Loucy (cell line): ENCODE measurements around the gene FOXD3.

Experiments
- H2AFZ ChIP-seq: fragments of 200-600 bp; sonication (generic); 2 replicates; pipeline ENCODE4 v1.6.0; 2016; ENCODE audit warnings: antibody characterized with exemption, mild to moderate bottlenecking, low read length, moderate library complexity
- H3F3A ChIP-seq: fragments of 200-600 bp; 2 replicates; pipeline ENCODE4 v1.6.0; 2016; ENCODE audit warnings: antibody characterized with exemption, low read depth, mild to moderate bottlenecking
- H3K27me3 ChIP-seq: fragments of 200-600 bp; sonication (generic); 2 replicates; pipeline ENCODE4 v1.6.1; 2014; ENCODE audit warnings: low read length, mild to moderate bottlenecking; ENCODE audit not compliant: insufficient read depth, poor library complexity, severe bottlenecking
- H3K36me3 ChIP-seq: fragments of 200-600 bp; sonication (generic); 2 replicates; pipeline ENCODE4 v1.6.1; 2016; ENCODE audit warnings: low read length; ENCODE audit not compliant: insufficient read depth
- H3K4me1 ChIP-seq: fragments of 200-600 bp; sonication (generic); 2 replicates; pipeline ENCODE4 v1.5.1; 2014; ENCODE audit warnings: low read length, mild to moderate bottlenecking; ENCODE audit not compliant: insufficient read depth, poor library complexity, severe bottlenecking
- H3K4me2 ChIP-seq: fragments of 200-600 bp; sonication (generic); 2 replicates; pipeline ENCODE4 v1.6.0; 2014; ENCODE audit warnings: antibody characterized with exemption, low read length, low read depth, mild to moderate bottlenecking; ENCODE audit not compliant: poor library complexity, severe bottlenecking
- H3K4me3 ChIP-seq: fragments of 200-600 bp; sonication (generic); 2 replicates; pipeline ENCODE4 v1.5.1; 2014; ENCODE audit warnings: low read length, mild to moderate bottlenecking, mixed read lengths; ENCODE audit not compliant: poor library complexity, severe bottlenecking
- H3K79me2 ChIP-seq: fragments of 200-600 bp; sonication (generic); 2 replicates; pipeline ENCODE4 v1.6.1; 2014; ENCODE audit warnings: low read length; ENCODE audit not compliant: insufficient read depth
- H3K9ac ChIP-seq: fragments of 200-600 bp; sonication (generic); 2 replicates; pipeline ENCODE4 v1.6.0; 2014; ENCODE audit warnings: mild to moderate bottlenecking, low read depth, low read length, moderate library complexity; ENCODE audit not compliant: poor library complexity, severe bottlenecking
- H3K9me2 ChIP-seq: fragments of 200-600 bp; sonication (generic); replicated peaks from 2 replicates; pipeline ENCODE4 v1.6.1; 2016; ENCODE audit warnings: low read depth, low read length, mixed read lengths
- H3K9me3 ChIP-seq: fragments of 200-600 bp; sonication (generic); 2 replicates; pipeline ENCODE4 v1.6.1; 2014; ENCODE audit warnings: mild to moderate bottlenecking, antibody characterized with exemption, low read length, low read depth; ENCODE audit not compliant: insufficient read depth
- H4K20me1 ChIP-seq: fragments of 200-600 bp; sonication (generic); 2 replicates; pipeline ENCODE4 v1.6.0; 2014; ENCODE audit warnings: antibody characterized with exemption, low read length, mild to moderate bottlenecking; ENCODE audit not compliant: insufficient read depth, poor library complexity, severe bottlenecking
- EZH2phosphoT487 ChIP-seq: fragments of 200-600 bp; IDR thresholded peaks from 2 replicates; pipeline ENCODE4 v1.6.1; 2018; ENCODE audit warnings: antibody characterized with exemption, mild to moderate bottlenecking, moderate library complexity, borderline replicate concordance
- TF ChIP-seq, protein P1 (sequence below): fragments of 200-600 bp; sonication (generic); conservative IDR thresholded peaks from 2 replicates; pipeline ENCODE4 v1.5.1; 2014; ENCODE audit warnings: mild to moderate bottlenecking, antibody characterized with exemption, low read length

Gene FOXD3

GRCh38 chr1:63328122-63328521 is 5.8 kb downstream of the FOXD3 start:
- Histone ChIP-seq H3K4me2 (no peak overlapping the region), H3K9me2 (no peaks in the 10 kb centered on the region), H3F3A (no peaks in the 10 kb centered on the region), H3K36me3 (no peaks in the 10 kb centered on the region), H3K27me3 (no peaks in the 10 kb centered on the region), H2AFZ (no peak overlapping the region), H3K79me2 (no peaks in the 10 kb centered on the region), H3K9ac (no peak overlapping the region), H3K4me3 (no peak overlapping the region), H3K9me3 (no peaks in the 10 kb centered on the region), H3K4me1 (no peaks in the 10 kb centered on the region), H4K20me1 (no peaks in the 10 kb centered on the region)
- TF ChIP-seq, protein P1, sequence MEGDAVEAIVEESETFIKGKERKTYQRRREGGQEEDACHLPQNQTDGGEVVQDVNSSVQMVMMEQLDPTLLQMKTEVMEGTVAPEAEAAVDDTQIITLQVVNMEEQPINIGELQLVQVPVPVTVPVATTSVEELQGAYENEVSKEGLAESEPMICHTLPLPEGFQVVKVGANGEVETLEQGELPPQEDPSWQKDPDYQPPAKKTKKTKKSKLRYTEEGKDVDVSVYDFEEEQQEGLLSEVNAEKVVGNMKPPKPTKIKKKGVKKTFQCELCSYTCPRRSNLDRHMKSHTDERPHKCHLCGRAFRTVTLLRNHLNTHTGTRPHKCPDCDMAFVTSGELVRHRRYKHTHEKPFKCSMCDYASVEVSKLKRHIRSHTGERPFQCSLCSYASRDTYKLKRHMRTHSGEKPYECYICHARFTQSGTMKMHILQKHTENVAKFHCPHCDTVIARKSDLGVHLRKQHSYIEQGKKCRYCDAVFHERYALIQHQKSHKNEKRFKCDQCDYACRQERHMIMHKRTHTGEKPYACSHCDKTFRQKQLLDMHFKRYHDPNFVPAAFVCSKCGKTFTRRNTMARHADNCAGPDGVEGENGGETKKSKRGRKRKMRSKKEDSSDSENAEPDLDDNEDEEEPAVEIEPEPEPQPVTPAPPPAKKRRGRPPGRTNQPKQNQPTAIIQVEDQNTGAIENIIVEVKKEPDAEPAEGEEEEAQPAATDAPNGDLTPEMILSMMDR, result no peak

- Histone ChIP-seq H4K20me1 (no peaks in the 10 kb centered on the region), H3K4me3 (no peak overlapping the region), H3K79me2 (no peaks in the 10 kb centered on the region), H3K9me3 (no peaks in the 10 kb centered on the region), H3F3A (no peaks in the 10 kb centered on the region), H3K9me2 (no peaks in the 10 kb centered on the region), H3K4me1 (no peaks in the 10 kb centered on the region), H3K4me2 (no peak overlapping the region), H3K9ac (no peak overlapping the region), H3K36me3 (no peaks in the 10 kb centered on the region), H3K27me3 (no peaks in the 10 kb centered on the region), H2AFZ (no peak overlapping the region)
- TF ChIP-seq, protein P1, result no peak
- TF ChIP-seq EZH2phosphoT487, result no peak
Measured at GRCh38 chr1:63328781-63329180, 6.4 kb downstream of the FOXD3 start.

DNA sequence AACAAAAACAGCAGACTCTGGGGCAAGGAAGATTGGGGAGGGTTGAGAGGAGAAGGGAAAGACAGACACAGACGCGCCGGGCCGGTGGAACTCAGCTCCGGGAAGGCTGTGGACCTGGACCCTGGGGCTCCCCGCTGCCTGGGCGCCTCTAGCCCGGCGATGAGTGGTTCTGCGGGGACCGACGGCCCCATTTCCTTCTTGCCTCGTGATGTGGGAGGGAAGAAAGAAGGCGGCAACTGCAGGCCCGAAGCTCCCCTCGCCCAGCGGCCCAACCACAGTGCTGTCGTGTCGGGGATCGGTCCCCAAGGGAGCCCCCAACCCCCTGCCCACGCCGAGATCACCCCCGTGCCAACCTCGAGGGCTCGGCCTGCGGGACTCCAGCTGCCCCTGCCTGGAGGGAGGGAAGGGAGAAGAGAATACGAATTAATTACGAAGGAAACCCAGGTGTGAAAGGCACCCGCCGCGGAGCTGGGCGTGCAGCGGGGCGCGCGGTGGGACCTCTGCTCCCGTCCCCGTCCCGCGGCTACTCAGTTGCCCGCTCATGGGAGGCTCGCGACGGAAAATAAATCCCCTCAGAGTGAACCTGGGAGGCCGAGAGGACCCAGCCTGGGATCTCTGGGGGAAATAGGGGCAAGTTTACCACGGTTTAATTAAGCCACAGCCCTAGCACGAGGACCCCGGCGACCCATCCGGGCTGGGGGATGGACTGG is 7.4 kb downstream of the FOXD3 start:
- no peak overlapping the region for H2AFZ ChIP-seq
- H3K79me2 ChIP-seq, result no peaks in the 10 kb centered on the region
- H3K9me3 ChIP-seq, result no peaks in the 10 kb centered on the region
- H3K4me1 ChIP-seq, result no peaks in the 10 kb centered on the region
- H3K9me2 ChIP-seq, result no peaks in the 10 kb centered on the region
- H3K4me2 ChIP-seq, result no peak overlapping the region
- H4K20me1 ChIP-seq, result no peaks in the 10 kb centered on the region
- no peak overlapping the region for H3K4me3 ChIP-seq
- no peaks in the 10 kb centered on the region for H3K36me3 ChIP-seq
- TF ChIP-seq, protein P1, result no peak
- TF ChIP-seq EZH2phosphoT487, result no peak
- no peak overlapping the region for H3K9ac ChIP-seq
- H3K27me3 ChIP-seq, result no peaks in the 10 kb centered on the region
- H3F3A ChIP-seq, result no peaks in the 10 kb centered on the region
